Measurements from ENCODE around the gene SHH. TPM values are rescaled to one million over a fixed set of nuclear protein-coding genes. Genes with fewer than 3 reads are reported as not detected.

SHH gene
- total RNA-seq, 1 experiment from 2014 or later, result not detected

DNA sequence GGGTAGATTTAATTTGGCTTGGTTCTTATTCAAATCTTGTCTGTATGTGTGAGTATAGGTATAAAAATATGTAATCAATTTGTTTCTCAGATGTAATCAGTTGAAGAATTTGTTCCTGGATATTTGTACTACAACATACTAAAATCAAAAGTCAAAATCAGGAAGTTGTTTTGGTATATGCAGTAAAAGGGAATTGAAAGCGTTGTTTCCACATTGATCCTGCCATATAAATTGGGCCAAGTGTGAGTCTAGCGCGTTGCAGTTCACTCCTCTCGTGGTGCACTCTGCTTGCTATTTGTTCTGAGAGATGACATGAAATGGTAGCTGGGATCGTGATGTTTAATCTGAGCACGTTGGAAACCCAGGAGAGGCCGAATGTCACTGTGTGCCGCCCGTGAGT, 55.9 kb downstream of the SHH start:
- peaks cover 11% of the 10 kb centered on the region for H3K36me3 ChIP-seq (ENCODE audit: insufficient read depth, low read length, poor library complexity, severe bottlenecking)
- no peak overlapping the region for H3K27ac ChIP-seq (ENCODE audit: low read depth, low read length, poor library complexity, severe bottlenecking)
- no peak for DNase-seq (ENCODE audit: low spot score)
- peaks cover 3% of the 10 kb centered on the region for H3K9me3 ChIP-seq (ENCODE audit: low read depth, low read length, poor library complexity, severe bottlenecking)
- H3K4me1 ChIP-seq (ENCODE audit: insufficient read depth, low read length, poor library complexity, severe bottlenecking), result peaks cover 14% of the 10 kb centered on the region
- CTCF ChIA-PET, result no interaction called here
- H3K27me3 ChIP-seq (replicated peaks; ENCODE audit: insufficient read depth, low read depth, low read length, poor library complexity), result no peaks in the 10 kb centered on the region
- H3K4me3 ChIP-seq (ENCODE audit: low read depth, low read length, poor library complexity, severe bottlenecking), result no peak overlapping the region
- BruUV-seq (replicated peaks), result no TSS peak
- POLR2A ChIA-PET (ENCODE audit: low non-redundant PET), result no interaction called here
- intact Hi-C loops (cut with micrococcal nuclease; ENCODE audit: unreplicated experiment), result no loop called here
- TF ChIP-seq, protein P1, sequence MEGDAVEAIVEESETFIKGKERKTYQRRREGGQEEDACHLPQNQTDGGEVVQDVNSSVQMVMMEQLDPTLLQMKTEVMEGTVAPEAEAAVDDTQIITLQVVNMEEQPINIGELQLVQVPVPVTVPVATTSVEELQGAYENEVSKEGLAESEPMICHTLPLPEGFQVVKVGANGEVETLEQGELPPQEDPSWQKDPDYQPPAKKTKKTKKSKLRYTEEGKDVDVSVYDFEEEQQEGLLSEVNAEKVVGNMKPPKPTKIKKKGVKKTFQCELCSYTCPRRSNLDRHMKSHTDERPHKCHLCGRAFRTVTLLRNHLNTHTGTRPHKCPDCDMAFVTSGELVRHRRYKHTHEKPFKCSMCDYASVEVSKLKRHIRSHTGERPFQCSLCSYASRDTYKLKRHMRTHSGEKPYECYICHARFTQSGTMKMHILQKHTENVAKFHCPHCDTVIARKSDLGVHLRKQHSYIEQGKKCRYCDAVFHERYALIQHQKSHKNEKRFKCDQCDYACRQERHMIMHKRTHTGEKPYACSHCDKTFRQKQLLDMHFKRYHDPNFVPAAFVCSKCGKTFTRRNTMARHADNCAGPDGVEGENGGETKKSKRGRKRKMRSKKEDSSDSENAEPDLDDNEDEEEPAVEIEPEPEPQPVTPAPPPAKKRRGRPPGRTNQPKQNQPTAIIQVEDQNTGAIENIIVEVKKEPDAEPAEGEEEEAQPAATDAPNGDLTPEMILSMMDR (conservative IDR thresholded peaks at IDR 0.05; ENCODE audit: low read depth, low read length), result no peak
- TF ChIP-seq EZH2 (IDR thresholded peaks at IDR 0.05; ENCODE audit: borderline replicate concordance, low read depth, low read length, poor library complexity, severe bottlenecking), result no peak

DNA sequence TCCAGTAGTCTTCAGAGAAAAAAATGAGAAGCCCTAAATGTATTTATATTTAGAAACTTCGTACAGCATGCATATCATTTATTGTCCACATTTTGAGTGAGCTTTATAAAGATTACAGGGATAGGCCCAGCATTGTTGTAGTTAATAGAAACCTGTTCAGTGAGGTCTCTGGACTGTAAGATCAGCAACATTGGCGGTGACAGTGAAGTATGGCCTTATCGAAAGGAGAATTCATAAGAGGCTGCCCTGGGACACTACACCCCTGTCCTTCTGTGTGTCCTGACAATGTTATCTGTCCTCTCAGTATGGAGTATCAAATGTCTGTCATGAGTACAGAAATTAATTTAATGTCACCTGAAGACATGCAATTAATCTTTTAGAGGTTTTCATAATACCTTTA, 57.2 kb downstream of the SHH start:
- TF ChIP-seq EZH2 (IDR thresholded peaks at IDR 0.05; ENCODE audit: borderline replicate concordance, low read depth, low read length, poor library complexity, severe bottlenecking), result no peak
- TF ChIP-seq, protein P1 (conservative IDR thresholded peaks at IDR 0.05; ENCODE audit: low read depth, low read length), result no peak
- Histone ChIP-seq H3K36me3 (ENCODE audit: insufficient read depth, low read length, poor library complexity, severe bottlenecking) (peaks cover 5% of the 10 kb centered on the region), H3K27me3 (replicated peaks; ENCODE audit: insufficient read depth, low read depth, low read length, poor library complexity) (no peaks in the 10 kb centered on the region), H3K4me1 (ENCODE audit: insufficient read depth, low read length, poor library complexity, severe bottlenecking) (peaks cover 14% of the 10 kb centered on the region), H3K9me3 (ENCODE audit: low read depth, low read length, poor library complexity, severe bottlenecking) (peaks cover 3% of the 10 kb centered on the region), H3K27ac (ENCODE audit: low read depth, low read length, poor library complexity, severe bottlenecking) (no peak overlapping the region), H3K4me3 (ENCODE audit: low read depth, low read length, poor library complexity, severe bottlenecking) (no peak overlapping the region)
- CTCF ChIA-PET, result no interaction called here
- DNase-seq (ENCODE audit: low spot score), result no peak
- POLR2A ChIA-PET (ENCODE audit: low non-redundant PET), result no interaction called here
- BruUV-seq (replicated peaks), result no TSS peak
- intact Hi-C loops (cut with micrococcal nuclease; ENCODE audit: unreplicated experiment), result no loop called here

DNA sequence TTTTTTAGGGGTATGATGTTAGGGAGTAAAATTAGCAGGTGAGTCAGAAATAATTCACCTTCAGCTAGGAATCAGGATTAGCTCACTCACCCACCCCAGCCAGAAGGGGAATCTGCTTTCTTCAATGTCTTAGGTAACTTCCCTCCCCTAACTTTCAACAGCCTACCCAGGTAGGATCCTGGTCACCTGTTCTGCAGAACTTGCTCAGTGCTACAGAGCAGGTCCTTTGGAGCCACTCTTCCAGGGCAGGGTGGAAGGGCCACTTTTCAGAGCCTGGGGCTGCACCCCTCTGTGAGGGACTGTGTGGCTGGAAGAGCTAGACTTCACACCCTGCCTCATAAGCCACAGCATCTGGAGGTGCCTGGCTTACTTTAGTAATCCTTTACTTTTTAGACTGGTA, 58.1 kb downstream of the SHH start:
- Histone ChIP-seq H3K4me3 (ENCODE audit: low read depth, low read length, poor library complexity, severe bottlenecking) (no peak overlapping the region), H3K27me3 (replicated peaks; ENCODE audit: insufficient read depth, low read depth, low read length, poor library complexity) (no peaks in the 10 kb centered on the region), H3K4me1 (ENCODE audit: insufficient read depth, low read length, poor library complexity, severe bottlenecking) (peaks cover 14% of the 10 kb centered on the region), H3K9me3 (ENCODE audit: low read depth, low read length, poor library complexity, severe bottlenecking) (peaks cover 3% of the 10 kb centered on the region), H3K36me3 (ENCODE audit: insufficient read depth, low read length, poor library complexity, severe bottlenecking) (no peaks in the 10 kb centered on the region), H3K27ac (ENCODE audit: low read depth, low read length, poor library complexity, severe bottlenecking) (no peak overlapping the region)
- no peak for TF ChIP-seq EZH2 (IDR thresholded peaks at IDR 0.05; ENCODE audit: borderline replicate concordance, low read depth, low read length, poor library complexity, severe bottlenecking)
- TF ChIP-seq, protein P1 (conservative IDR thresholded peaks at IDR 0.05; ENCODE audit: low read depth, low read length), result no peak
- CTCF ChIA-PET, result no interaction called here
- POLR2A ChIA-PET (ENCODE audit: low non-redundant PET), result no interaction called here
- BruUV-seq (replicated peaks), result no TSS peak
- intact Hi-C loops (cut with micrococcal nuclease; ENCODE audit: unreplicated experiment), result no loop called here
- DNase-seq (ENCODE audit: low spot score), result no peak
